Fibroblast of skin of left quadriceps (primary cell): ENCODE data around the gene MYZAP.

Experiments used
- DNase-seq, 2 experiments: peaks; one replicate each; pipeline ENCODE4 v3.0.0-alpha.2; 2013; ENCODE audit warnings: low read depth in 2 of 2

Gene MYZAP

DNA sequence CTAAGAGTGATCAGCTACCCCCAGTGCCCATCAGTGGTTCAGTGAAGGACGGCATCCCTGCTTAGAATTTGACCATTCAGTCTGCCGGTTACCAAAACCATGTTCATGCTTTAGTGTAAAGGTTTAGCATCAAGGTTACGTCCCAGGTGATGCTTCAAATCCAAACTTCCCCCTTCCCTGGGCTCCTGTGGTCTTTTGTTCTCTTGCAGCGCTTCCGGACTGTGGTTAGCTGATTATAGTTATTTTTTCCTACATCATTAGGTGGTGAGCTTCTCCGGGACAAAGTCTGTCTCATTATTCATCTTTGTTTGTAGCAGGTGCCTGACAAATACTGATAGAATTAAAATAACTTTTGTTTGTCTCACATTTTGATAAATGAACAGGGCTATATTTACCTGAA, 28.3 kb upstream of the MYZAP start:
- DNase-seq: no peak

DNA sequence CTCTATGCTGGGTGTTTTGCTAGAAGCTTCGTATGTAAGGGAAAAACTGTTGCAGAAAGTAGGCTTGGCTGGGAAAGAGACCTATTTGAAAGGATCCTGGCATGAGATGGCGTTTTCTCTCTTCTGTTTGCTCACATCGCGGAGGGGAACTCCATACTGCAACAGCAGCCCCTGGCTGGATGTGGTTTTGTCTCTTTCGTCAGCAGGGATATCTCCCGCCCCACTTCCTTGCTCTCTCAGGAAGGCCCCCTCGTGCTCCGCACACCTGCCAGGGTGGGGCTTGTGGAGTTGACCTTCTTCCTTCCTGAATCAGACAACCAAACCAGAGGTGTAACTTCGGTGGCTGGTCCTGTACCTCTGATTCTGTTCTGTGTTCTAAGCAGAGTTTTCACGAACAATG, 26.4 kb upstream of the MYZAP start:
- no peak for DNase-seq

DNA sequence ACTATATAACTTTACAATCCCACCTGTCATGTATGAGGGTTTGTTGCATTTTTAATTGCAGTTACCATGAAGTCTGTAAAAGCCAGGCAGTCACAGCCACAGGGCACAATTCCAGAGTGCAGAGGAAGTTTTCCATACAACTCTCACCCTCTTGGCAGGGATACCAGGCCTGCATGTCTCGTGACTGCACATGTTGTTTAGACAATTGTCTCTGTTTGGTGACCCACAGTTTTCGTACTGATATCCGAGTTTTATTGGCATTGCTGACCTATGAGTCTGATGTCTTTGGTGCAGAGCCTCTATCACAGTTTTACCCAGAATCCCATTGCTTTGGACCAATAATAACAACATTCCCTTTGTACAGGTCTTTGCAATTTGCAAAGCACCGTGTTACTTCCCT, 24.9 kb upstream of the MYZAP start:
- DNase-seq: no peak

DNA sequence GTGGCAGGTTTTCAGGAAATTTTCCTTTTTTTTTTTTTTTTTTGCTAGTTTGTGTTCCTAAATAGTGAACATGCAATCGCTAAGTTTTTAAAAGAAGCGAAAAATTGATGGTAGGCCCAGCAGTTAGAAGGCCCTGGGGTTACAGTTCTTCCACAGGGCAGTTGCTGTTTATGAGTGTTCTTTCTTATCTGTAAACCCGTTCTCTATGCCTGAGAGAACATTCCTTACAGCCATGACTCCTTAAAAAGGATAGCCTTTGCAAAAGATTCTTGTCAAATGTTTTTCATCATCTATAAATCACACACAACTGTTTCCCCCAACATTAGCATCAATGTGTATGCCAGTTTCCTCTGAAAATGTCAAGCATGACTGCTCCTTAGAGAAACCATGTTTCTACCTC, 23.8 kb upstream of the MYZAP start:
- no peak for DNase-seq

DNA sequence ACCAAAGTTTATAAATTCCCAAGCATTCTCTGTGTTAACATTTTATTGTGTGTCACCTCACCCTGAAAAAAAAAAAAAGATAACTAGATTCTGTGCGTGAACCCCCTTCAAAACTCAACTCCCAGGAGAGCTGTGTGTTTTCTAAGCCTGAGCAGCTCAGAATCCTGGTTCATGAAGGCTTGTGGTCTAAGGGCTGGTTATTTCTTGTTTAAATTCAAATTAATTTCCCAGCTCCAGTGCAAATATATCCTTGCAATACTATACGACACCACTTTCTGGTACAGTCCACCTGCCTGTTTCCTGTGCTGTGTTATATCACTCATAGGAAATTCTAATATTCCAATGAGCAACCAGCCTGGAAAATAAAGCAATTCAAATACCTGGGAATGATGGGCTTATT, 23.4 kb upstream of the MYZAP start:
- no peak for DNase-seq

DNA sequence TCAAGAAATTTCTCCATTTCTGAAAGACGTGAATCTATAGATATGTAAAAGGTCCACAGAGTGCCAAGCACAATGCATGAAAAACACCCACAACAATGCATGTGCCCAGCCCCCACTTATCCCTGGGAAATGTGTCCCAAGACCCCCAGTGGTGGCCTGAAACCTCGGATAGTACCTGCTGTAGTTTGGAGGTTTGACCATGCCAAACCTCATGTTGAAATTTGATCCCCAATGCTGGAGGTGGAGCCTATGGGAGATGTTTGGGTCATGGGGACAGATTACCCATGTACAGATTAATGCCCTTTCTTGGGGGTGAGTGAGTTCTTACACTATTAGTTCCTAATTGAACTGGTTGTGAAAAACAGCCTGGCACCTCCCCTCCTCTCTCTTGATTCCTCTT, 21.4 kb upstream of the MYZAP start:
- no peak for DNase-seq

DNA sequence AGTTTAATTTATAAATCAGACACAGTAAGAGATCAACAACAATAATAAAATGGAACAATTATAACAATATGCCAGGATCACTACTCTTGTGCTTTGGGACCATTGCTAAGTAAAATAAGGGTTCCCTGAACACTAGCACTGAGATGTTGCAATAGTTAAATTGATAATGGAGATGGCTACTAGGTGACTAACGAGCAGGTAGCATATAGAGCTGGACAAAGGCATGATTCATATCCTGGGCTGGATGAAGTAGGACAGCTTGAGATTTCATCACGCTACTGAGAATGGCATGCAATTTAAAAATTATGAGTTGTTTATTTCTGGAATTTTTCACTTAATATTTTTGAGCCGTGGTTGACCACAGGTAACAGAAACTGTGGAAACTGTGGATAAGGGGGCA, 20.7 kb upstream of the MYZAP start:
- peak in 1 of 2 experiments; percentile 22 for DNase-seq

DNA sequence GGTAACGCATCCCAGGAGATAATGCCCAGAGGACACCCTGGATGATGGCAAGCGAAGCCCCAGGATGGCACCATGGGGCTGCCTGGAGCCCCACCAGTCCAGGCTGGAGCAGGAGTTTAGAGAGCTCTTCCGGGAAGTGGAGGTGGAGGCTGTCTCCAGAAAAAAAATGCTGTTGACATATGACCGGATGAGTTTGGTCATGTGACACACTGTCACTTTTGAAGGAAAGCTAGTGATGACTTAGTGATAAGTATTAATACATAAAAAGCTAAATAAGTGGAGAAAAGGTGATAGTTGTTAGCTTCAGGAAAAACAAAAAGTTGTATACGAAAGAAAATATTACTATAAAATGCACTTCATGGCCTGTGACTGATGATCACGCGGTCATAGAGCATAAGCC, 20.0 kb upstream of the MYZAP start:
- no peak for DNase-seq

DNA sequence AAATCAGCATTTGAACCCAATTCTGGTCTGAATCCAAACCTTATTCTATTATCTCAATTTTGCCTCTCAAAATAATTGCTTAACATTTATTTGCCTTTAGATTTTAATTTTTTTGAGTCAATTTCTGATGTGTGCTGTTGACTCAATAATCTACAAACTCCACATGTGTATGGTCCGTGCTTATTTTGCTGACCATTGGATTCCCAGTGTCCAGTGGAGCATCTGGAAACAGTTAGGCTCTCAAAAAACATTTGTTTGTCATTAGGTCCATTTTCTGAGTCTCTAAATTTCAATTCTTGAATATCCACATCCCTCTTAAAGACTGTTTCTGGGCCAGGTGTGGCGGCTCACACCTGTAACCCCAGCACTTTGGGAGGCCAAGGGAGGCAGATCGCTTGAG, 19.2 kb upstream of the MYZAP start:
- no peak for DNase-seq

DNA sequence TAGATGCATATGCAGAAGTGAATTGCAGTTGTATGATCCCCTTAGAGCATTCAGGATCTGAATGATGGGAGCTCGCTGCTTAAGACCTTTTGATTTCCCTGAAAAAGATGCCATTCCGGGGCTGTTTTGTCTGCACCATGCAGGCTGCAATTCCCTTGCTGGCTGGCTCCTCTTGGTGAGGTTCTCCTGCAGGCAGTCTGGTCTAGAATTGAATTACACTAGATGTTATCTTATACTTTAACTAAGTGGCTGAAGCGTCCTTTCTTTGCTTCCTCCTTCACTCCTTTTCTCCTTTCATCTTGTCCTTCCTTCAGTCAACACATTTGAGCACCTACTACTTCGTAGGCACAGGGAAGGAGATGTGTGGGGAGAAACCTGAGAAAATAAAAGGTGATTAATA, 18.6 kb upstream of the MYZAP start:
- DNase-seq: no peak

DNA sequence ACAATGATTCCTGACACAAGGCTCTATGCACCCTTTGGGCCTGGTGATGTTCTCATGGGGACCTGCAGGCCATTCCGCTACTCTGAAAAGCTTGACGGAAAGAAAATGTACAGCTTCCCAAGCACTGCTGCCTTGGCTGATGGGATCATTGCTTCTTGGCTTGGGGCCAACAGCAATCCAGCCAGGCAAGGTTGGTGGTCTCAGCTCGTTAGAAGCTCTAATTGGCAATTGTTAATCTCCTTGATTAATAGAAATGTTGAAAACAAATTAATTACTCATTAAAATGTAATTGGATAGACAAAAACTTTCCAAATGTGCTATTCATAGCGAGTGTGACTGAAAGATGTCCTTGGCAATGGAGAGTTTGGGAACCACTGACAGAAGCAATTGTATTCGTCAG, 16.3 kb upstream of the MYZAP start:
- no peak for DNase-seq

DNA sequence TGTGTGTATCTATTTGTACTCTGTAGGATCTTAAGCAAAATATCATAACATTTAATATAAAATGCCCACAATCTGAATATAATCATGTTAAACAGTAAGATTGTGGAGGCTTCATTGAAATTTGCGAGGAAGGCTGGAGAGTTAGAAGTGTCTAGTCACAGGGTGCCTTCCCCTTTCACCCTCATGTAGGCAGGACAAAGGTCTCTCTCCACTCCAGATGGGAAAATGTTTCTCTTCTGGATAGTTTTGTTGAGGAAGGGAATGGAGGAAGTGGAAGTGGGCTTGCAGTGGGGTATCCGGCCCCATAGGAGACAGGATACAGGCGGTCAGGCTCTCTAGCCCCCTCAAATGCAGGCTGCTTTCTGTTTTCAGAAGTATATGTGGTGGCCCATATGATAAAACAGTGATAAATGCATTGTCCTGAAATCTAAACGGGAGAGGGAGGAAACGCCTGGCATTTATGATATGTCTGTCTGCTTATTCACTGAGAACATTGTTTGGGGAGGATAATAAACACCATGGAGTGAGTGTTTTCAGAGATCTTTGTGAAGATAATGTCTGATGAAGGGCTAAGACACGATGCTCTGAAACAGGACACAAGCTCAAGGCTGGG, 13.3 kb upstream of the MYZAP start:
- DNase-seq: no peak

DNA sequence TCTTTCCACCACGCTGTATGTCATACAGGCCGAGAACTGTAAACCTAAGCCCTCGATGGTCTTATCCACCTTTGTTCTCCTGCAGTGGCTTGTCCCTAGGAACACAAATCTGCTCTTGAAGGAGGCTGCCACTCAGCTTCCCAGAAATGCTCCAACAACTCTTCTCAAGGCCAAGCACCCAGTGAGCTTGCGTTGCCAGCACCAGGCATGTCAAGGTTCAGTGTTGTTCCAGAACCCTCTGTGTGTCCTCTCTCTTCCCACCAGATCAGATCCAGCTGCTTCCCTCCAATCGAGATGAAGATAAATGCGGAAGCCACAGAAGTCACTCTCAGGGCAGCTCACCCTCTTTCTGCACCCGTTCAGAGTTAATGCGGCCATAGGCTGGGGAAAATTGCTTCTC, 11.3 kb upstream of the MYZAP start:
- DNase-seq: no peak

DNA sequence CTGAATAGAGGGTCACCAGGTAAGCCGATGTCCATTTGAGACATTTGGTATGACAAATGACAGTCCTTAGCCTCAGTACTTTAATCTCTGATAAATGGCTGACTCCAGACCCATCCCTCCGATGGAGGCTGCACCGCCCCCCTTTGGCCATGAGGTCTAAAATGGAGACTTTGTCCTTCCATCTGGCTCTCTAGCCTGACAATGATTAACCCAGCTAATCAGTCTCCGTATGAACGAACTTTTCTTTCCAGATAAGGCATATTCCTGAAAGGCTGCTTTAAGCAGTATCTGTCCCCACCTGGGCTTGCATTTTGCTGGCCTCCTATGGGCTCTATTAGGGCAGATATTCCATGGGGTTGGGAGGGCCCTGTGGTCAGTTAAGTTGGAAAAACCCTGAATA, 10.8 kb upstream of the MYZAP start:
- DNase-seq: no peak

DNA sequence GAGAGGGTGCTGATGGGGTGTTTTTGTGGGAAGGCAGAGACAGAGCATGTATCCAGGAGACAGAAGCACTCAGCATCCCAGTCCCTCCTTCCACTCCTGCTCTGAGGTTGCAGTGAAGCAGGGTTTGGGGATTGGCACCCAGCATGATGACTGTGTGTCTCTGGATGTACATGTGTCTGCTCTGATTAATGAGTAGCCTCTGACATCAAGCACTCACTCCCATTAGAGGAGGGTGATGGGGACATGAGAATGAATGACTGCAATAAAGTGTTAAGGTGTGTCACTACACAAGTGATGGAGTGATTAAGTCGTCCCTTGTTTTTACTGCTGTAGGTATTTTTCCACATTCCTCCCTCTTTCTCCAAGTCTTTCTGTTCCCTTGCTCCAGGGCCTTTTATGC, 9.6 kb upstream of the MYZAP start:
- DNase-seq: no peak

DNA sequence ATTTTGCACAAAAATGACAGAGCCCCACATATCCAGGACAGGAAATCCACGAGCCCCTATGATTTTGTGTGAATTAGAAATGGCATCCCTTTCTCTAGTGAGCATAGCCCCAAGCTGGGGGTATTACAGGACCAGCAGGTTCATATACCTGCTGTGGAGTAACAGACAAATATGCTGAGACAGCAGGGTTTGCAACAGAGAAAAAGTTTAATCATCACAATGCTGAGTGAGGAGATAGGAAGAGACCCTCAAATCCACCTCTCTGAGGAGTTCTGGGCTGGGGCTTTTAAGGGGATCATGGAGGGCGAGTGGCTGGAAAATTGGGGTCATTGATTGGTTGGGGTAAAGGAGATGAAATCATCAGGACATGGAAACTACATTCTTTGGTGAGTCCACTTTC, 8.4 kb upstream of the MYZAP start:
- DNase-seq: no peak

DNA sequence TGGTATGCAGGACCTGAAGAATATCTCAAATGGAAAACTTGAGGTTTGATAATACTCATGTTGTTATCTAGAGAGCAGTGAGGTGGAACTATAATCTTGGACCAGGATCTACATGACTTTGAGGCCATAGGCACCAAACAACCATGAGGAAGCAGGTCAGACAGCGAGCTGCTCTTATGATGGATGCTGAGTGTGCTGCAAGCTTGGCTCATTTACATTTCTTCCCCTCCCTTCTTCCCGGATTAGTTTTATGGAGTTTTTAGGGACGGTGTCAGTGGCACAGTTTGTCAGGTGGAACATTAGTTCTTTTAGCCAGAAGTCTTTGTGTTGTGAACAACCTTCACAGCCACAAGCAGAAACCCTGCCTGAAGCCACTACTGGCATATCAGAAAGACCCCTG, 8.0 kb upstream of the MYZAP start:
- no peak for DNase-seq

DNA sequence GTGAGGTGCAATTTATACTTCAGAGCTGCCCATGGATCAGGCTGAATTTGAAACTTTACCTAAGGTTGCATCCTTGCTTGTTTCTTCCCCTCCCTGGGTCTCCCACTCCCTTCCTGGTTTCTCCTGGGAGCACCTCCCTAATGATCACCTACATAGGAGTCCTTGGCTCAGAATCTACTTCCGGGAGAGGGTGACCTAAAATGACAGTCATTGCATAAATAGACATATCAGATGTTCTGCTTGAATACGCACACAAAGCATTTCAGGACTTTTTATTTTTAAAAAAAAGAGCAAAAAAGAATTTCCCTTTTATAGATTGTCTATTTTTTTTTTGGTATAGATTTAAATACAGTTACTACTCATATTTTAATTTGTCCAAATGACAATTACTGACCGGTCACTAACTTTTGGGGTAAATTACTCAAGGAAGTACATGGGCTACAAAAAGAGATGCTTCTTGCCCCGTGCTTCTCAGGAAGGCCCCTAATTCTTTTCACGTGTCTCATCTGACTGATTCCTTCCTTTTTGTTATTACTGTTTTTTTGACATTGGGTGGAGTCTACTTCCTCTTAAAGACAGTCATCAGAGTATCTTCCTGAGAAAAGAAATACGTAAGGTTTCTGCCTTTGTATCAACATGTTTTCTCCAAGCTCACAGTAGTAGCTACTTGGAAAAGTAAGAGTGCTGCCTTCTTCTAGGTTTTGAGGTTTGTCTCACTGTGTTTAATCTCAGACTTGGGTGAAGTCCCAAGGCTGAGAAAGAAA, 4.9 kb upstream of the MYZAP start:
- no peak for DNase-seq

DNA sequence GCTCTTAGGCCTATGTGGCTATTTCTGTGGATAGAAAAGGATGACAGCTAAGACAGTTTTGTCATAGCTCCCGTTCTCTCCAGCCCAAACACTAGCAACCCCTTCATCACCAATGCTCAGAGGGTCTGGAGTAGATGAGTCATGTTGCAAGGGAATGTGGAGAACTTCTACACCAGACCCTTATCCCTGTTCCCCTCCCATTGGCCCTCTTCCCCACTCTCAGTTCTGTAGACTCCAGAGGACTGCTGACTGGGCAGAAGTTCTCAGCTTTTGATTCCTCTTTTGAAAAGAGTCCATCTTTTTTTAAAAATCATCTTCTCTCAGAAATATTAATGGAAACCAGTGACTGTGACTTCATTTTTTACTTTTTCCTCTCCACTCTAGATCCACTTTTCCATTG, 2.4 kb upstream of the MYZAP start:
- DNase-seq: no peak

DNA sequence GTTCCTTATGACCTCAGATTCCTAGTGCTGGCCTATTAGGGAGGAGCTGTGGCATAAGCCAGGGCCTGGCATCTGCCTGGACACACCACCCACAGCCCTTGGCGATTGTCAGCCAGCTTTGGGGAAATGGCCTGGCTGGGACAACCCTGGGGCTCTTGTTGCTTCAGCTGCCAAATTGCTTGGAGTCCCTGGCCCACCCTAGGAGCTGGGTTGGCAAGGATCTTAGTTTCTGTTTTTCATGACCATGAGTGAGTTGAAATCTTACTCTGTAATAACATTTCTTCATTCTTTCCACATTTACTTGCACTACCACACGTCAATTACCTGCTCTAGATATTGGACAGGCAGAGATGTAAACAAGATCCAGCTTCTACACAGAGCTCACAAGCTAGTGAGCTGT, 1.9 kb upstream of the MYZAP start:
- no peak for DNase-seq

DNA sequence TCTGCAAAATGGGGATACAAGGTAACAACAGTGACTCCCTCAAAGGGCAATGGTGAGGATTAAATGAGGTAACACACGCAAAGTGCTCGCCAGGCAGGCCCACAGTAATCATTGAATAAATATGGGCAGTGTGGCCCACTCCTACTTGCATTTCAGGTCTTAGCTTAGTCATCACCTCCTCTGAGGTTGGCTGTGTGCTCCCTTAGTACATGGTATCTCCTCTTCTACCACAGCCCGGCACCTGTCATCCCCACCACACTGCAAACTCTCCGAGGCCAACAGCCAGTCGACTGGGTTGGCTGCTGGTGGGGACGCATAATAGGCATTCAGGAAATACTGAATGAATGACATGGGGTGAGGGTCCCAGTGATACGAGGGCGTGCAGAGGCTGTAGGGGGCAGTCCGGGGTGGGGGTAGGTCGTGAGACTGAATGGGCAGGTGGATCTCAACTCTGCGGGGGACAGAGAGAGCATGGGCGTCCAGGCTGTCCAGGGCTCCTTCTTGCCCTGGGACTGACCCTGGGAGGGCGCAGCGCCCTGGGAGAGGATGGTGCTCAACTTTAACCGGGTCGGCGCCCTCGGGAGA, 375 bp upstream of the MYZAP start:
- DNase-seq: no peak

DNA sequence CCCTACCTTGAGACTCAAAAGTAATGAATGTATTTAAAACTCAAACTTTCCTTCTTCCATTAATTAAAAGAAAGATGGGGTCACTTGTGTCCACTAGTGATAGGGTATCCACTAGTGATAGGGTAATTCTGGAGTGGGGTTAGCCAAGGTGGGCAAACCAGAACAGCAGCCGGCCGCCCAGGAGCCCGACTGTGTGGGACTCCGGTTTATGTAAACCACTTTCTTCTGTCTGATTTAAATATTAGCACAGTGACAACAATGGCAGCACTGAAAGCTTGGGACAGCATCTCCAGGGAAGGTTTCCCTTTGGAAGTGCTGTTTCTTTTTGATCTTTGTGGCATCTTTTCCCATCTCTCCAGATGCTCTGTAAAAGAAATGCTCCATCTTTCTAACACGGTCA, 722 bp downstream of the MYZAP start:
- DNase-seq: no peak

DNA sequence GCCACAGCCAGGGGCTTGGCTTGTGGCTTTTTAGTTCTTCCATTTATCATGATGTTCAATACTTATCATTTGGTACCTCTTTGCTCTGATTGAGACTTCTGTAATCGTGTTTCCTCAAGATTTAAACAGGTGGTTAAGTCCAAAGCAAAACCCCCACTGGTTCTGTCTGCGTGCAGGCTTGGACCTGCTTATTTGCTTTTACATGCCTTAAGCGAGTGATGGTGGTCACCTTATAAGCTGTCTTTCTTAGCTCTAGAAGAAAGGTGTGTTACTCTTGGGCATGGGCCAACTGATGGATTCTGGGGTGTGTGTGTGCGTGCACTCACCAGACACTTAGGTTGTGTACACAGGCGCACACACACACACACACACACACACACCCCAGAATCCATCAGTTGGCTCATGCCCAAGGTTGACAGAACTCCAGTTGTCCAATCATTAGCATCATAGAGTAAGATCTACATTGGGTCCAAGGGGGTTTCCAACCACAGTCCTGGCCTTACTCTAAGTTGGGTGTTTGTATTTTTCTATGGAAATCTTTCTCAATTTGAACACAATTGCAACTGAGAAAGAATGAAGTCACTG, 1.2 kb downstream of the MYZAP start:
- DNase-seq: no peak
